PC-9 (cell line): ENCODE results near the gene TBCD.

Experiments
- CTCF ChIP-seq: fragments of 200-600 bp; sonication (generic); conservative IDR thresholded peaks from 2 replicates; pipeline ENCODE4 v1.6.1; 2017; ENCODE audit warnings: mixed run types, antibody characterized with exemption, mild to moderate bottlenecking, moderate library complexity
- EZH2 ChIP-seq: fragments of 200-600 bp; sonication (generic); IDR thresholded peaks from 2 replicates; pipeline ENCODE4 v1.8.0; 2017; ENCODE audit warnings: antibody characterized with exemption, low read depth

DNA sequence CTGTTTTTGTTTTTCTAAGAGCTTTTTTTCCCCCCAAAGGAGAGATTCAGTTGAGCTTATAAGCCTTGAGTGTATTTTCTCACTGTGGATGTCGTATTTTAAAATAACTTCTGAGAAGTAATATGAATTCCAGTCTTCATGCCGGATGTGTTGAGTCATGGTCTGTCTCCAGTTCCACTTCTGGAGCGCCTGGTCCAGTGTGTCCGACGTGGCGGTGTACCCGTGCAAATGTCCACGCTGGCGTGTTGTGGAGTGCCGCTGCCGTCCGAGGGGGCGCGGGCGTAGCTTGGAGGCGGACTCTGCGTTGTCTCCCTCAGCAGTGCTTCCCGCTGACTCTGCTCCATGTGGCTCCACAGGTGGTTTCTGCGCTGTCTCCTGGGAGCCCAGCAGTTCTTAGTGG, 148.9 kb downstream of the TBCD start:
- no peak for TF ChIP-seq CTCF
- TF ChIP-seq EZH2: no peak
